Astrocyte of the cerebellum (primary cell): ENCODE measurements around the gene ZBTB20.

Source experiments
- DNase-seq: peaks from one replicate; pipeline ENCODE4 v3.0.0-alpha.2; 2011; ENCODE audit warnings: low read depth
- H3K4me3 ChIP-seq: 2 replicates; pipeline ENCODE4 v1.5.1; 2011; ENCODE audit warnings: mild to moderate bottlenecking, low read depth, low read length, moderate library complexity
- CTCF ChIP-seq: IDR thresholded peaks from 2 replicates; pipeline ENCODE4 v1.5.1; 2012; ENCODE audit warnings: low read length, low read depth, moderate library complexity, mild to moderate bottlenecking; ENCODE audit errors: missing control alignments
- in situ Hi-C: cut with HindIII; loops from 2 replicates; pipeline ENCODE4 v1.10.0; 2017; ENCODE audit warnings: low sequenced_read_pairs

ZBTB20 gene

GRCh38 chr3:114462750-114463149, 684.3 kb downstream of the ZBTB20 start:
- no peak for DNase-seq
- in situ Hi-C loops = no loop called here
- no peak for TF ChIP-seq CTCF
- no peak overlapping the region for H3K4me3 ChIP-seq

- no peak for TF ChIP-seq CTCF
- no peak for DNase-seq
- H3K4me3 ChIP-seq = no peak overlapping the region
- in situ Hi-C loops = no loop called here
These were observed 686.6 kb downstream of the ZBTB20 start for GRCh38 chr3:114460459-114460858.

- TF ChIP-seq CTCF = no peak
- in situ Hi-C loops = no loop called here
These were observed 690.3 kb downstream of the ZBTB20 start for GRCh38 chr3:114456742-114457141.

GRCh38 chr3:114455432-114455831, 691.7 kb downstream of the ZBTB20 start:
- no peak for TF ChIP-seq CTCF

More at GRCh38 chr3:114456742-114457141, 690.3 kb downstream of the ZBTB20 start:
- no peak overlapping the region for H3K4me3 ChIP-seq
- DNase-seq = no peak

GRCh38 chr3:114454551-114455251, 692.4 kb downstream of the ZBTB20 start:
- in situ Hi-C loops = no loop called here
- no peak for DNase-seq
- H3K4me3 ChIP-seq = peak overlapping the region; percentile 36
- no peak for TF ChIP-seq CTCF

More at GRCh38 chr3:114455432-114455831, 691.7 kb downstream of the ZBTB20 start:
- no peak for DNase-seq
- in situ Hi-C loops = no loop called here
- no peak overlapping the region for H3K4me3 ChIP-seq

GRCh38 chr3:114453361-114453780, 693.7 kb downstream of the ZBTB20 start:
- in situ Hi-C loops = no loop called here
- no peak overlapping the region for H3K4me3 ChIP-seq
- TF ChIP-seq CTCF = no peak
- no peak for DNase-seq
